IMR-90 (cell line): ENCODE measurements around the gene SAFB2. TPM values are rescaled to one million over a fixed set of nuclear protein-coding genes. Genes with fewer than 3 reads are reported as not detected.

Source experiments
- ATAC-seq: fragments of 200-7000 bp; cut with Tn5 transposase; 2 replicates; pipeline ENCODE4 v1.9.1; 2020; ENCODE audit warnings: low read depth, mild to moderate bottlenecking, moderate library complexity
- BruUV-seq: library from RNA; stranded (reverse); fragments of 400-500 nt; replicated peaks from 2 replicates; lab custom pipeline; 2021; lab: Mats Ljungman, UMichigan
- CTCF ChIA-PET: fragments of 300-600 bp; formaldehyde crosslinking; extraction: SDS; loops from one replicate; lab custom pipeline; 2021; ENCODE audit warnings: antibody characterized with exemption; lab: Yijun Ruan, JAX
- POLR2A ChIA-PET: fragments of 300-600 bp; sonication (Branson Sonifier 250); formaldehyde crosslinking; loops from one replicate; lab custom pipeline; 2022; ENCODE audit warnings: antibody characterized with exemption; ENCODE audit not compliant: unreplicated experiment; lab: Charles Lee
- DNase-seq: peaks from one replicate; pipeline ENCODE4 v3.0.0; 2013
- H2AFZ ChIP-seq: replicated peaks from 2 replicates; pipeline ENCODE3; 2013; ENCODE audit warnings: low read length, mild to moderate bottlenecking; ENCODE audit not compliant: poor library complexity
- H2AK5ac ChIP-seq: 2 replicates; pipeline ENCODE4 v1.6.1; 2013; ENCODE audit warnings: low read depth, low read length, inconsistent platforms
- H2AK9ac ChIP-seq: replicated peaks from 2 replicates; pipeline ENCODE3; 2013; ENCODE audit warnings: mild to moderate bottlenecking, low read depth, low read length, moderate library complexity; ENCODE audit not compliant: poor library complexity
- H2BK120ac ChIP-seq: 2 replicates; pipeline ENCODE4 v1.6.1; 2013; ENCODE audit warnings: low read depth, low read length, inconsistent platforms
- H2BK15ac ChIP-seq: 3 replicates; pipeline ENCODE4 v1.6.1; 2013; ENCODE audit warnings: low read depth, low read length, inconsistent platforms
- H2BK20ac ChIP-seq: 2 replicates; pipeline ENCODE4 v1.6.1; 2013; ENCODE audit warnings: low read depth, mild to moderate bottlenecking, inconsistent platforms, low read length, moderate library complexity
- H2BK5ac ChIP-seq: 2 replicates; pipeline ENCODE4 v1.6.1; 2013; ENCODE audit warnings: mild to moderate bottlenecking, low read depth, low read length, inconsistent platforms; ENCODE audit not compliant: poor library complexity, severe bottlenecking
- H3K14ac ChIP-seq: replicated peaks from 2 replicates; pipeline ENCODE4 v1.6.1; 2013; ENCODE audit warnings: low read depth, low read length, inconsistent platforms
- H3K18ac ChIP-seq: 2 replicates; pipeline ENCODE4 v1.6.1; 2013; ENCODE audit warnings: low read depth, low read length, control low read depth
- H3K23ac ChIP-seq: 2 replicates; pipeline ENCODE4 v1.6.1; 2013; ENCODE audit warnings: low read depth, low read length, inconsistent platforms
- H3K27ac ChIP-seq: 2 replicates; pipeline ENCODE4 v1.5.1; 2013; ENCODE audit warnings: mild to moderate bottlenecking, control low read depth, low read length; ENCODE audit not compliant: insufficient read depth
- H3K27me3 ChIP-seq: 2 replicates; pipeline ENCODE4 v1.6.1; 2013; ENCODE audit warnings: low read length; ENCODE audit not compliant: control insufficient read depth, insufficient read depth
- H3K36me3 ChIP-seq: 2 replicates; pipeline ENCODE4 v1.6.1; 2013; ENCODE audit warnings: low read length, mixed read lengths; ENCODE audit not compliant: control insufficient read depth, insufficient read depth
- H3K4ac ChIP-seq: 2 replicates; pipeline ENCODE4 v1.6.1; 2013; ENCODE audit warnings: low read depth, low read length, inconsistent platforms
- H3K4me1 ChIP-seq: 2 replicates; pipeline ENCODE4 v1.6.1; 2013; ENCODE audit warnings: low read length, mixed read lengths; ENCODE audit not compliant: control insufficient read depth, insufficient read depth
- H3K4me2 ChIP-seq: 2 replicates; pipeline ENCODE4 v1.6.1; 2013; ENCODE audit warnings: low read depth, mild to moderate bottlenecking, control low read depth, low read length, moderate library complexity
- H3K4me3 ChIP-seq: 2 replicates; pipeline ENCODE4 v1.5.1; 2013; ENCODE audit warnings: low read depth, mild to moderate bottlenecking, control low read depth, low read length, moderate library complexity; ENCODE audit not compliant: insufficient read depth
- H3K56ac ChIP-seq: 2 replicates; pipeline ENCODE4 v1.6.1; 2013; ENCODE audit warnings: low read length, inconsistent platforms; ENCODE audit not compliant: insufficient read depth; ENCODE audit errors: extremely low read depth
- H3K79me1 ChIP-seq, 2 experiments: 2 replicates each; pipeline ENCODE4 v1.6.1; 2013; ENCODE audit warnings: low read length in 2 of 2, inconsistent platforms in 1 of 2, low read depth in 1 of 2
- H3K9ac ChIP-seq: 2 replicates; pipeline ENCODE4 v1.6.1; 2013; ENCODE audit warnings: low read depth, low read length, control low read depth
- H3K9me1 ChIP-seq: 2 replicates; pipeline ENCODE4 v1.6.1; 2013; ENCODE audit warnings: low read length, inconsistent platforms; ENCODE audit not compliant: insufficient read depth
- H3K9me3 ChIP-seq: 2 replicates; pipeline ENCODE4 v1.6.1; 2013; ENCODE audit warnings: low read length; ENCODE audit not compliant: control insufficient read depth, insufficient read depth
- H4K20me1 ChIP-seq: 2 replicates; pipeline ENCODE4 v1.6.1; 2013; ENCODE audit warnings: low read length, inconsistent platforms; ENCODE audit not compliant: insufficient read depth
- H4K5ac ChIP-seq: 2 replicates; pipeline ENCODE4 v1.6.1; 2013; ENCODE audit warnings: mild to moderate bottlenecking, low read depth, low read length, control low read depth
- H4K8ac ChIP-seq, 2 experiments: 2 replicates each; pipeline ENCODE4 v1.6.1; 2013; ENCODE audit warnings: low read depth in 2 of 2, low read length in 2 of 2, control low read depth in 1 of 2, inconsistent platforms in 1 of 2
- H4K91ac ChIP-seq: 2 replicates; pipeline ENCODE4 v1.6.1; 2013; ENCODE audit warnings: low read depth, low read length, inconsistent platforms; ENCODE audit not compliant: insufficient read depth
- BHLHE40 ChIP-seq: fragments of 150-350 bp; IDR thresholded peaks from 2 replicates; pipeline ENCODE4 v1.6.1; 2016; ENCODE audit warnings: mild to moderate bottlenecking, low read depth, low read length
- CHD1 ChIP-seq: IDR thresholded peaks from 2 replicates; pipeline ENCODE4 v1.6.1; 2012; ENCODE audit warnings: low read depth, low read length, improper control_type of control experiment
- FOS ChIP-seq: fragments of 150-350 bp; IDR thresholded peaks from 2 replicates; pipeline ENCODE4 v1.6.1; 2016; ENCODE audit warnings: low read depth, low read length
- MAFK ChIP-seq: IDR thresholded peaks from 2 replicates; pipeline ENCODE4 v1.6.1; 2012; ENCODE audit warnings: low read depth, low read length, improper control_type of control experiment
- MAZ ChIP-seq: IDR thresholded peaks from 2 replicates; pipeline ENCODE4 v1.6.1; 2012; ENCODE audit warnings: low read depth, mild to moderate bottlenecking, low read length, improper control_type of control experiment, moderate library complexity, borderline replicate concordance
- NFE2L2 ChIP-seq: fragments of 150-350 bp; IDR thresholded peaks from 2 replicates; pipeline ENCODE4 v1.6.1; 2016; ENCODE audit warnings: low read depth, mild to moderate bottlenecking, low read length
- POLR2A ChIP-seq: IDR thresholded peaks from 2 replicates; pipeline ENCODE4 v1.6.1; 2012; ENCODE audit warnings: mild to moderate bottlenecking, low read depth, low read length
- RCOR1 ChIP-seq: IDR thresholded peaks from 2 replicates; pipeline ENCODE4 v1.6.1; 2012; ENCODE audit warnings: mild to moderate bottlenecking, low read length, improper control_type of control experiment; ENCODE audit not compliant: insufficient replicate concordance
- SMC3 ChIP-seq: fragments of 150-350 bp; IDR thresholded peaks from 2 replicates; pipeline ENCODE4 v1.6.1; 2016; ENCODE audit warnings: low read depth, mild to moderate bottlenecking, antibody characterized with exemption, low read length, moderate library complexity
- USF2 ChIP-seq: fragments of 150-350 bp; IDR thresholded peaks from 2 replicates; pipeline ENCODE4 v1.6.1; 2017; ENCODE audit warnings: mild to moderate bottlenecking, antibody characterized with exemption, low read length, low read depth
- WGBS, 2 experiments: methylation state at CpG; one replicate each; pipeline versions ENCODE4 v1.1.5 to v1.1.7; 2013; ENCODE audit warnings: missing lambda C conversion rate in 2 of 2; ENCODE audit not compliant: insufficient read length in 1 of 2; ENCODE audit errors: extremely low coverage in 2 of 2; 5-methylcytosine and 5-hydroxymethylcytosine counted together
- dilution Hi-C: fragments of 300-500 bp; cut with HindIII; formaldehyde crosslinking; loops from one replicate; pipeline ENCODE4 v1.14.3; 2018; ENCODE audit warnings: low sequenced_read_pairs; ENCODE audit not compliant: unreplicated experiment
- in situ Hi-C: fragments of 300-500 bp; cut with MboI; formaldehyde crosslinking; loops from 3 replicates; pipeline ENCODE4 v1.14.3; 2019; ENCODE audit warnings: low sequenced_read_pairs, inconsistent platforms, mixed read lengths
- intact Hi-C: fragments of 100-400 bp; cut with micrococcal nuclease; formaldehyde crosslinking; loops from 2 replicates; pipeline ENCODE4 v1.10.0; 2022
- polyA plus RNA-seq, 3 experiments: library from polyadenylated mRNA; depleted of rRNA; stranded (reverse); fragments of >200 nt; gene quantifications; 2 replicates each; pipeline ENCODE4 v1.2.3, GENCODE V29; 2012; ENCODE audit warnings: low replicate concordance in 1 of 3
- total RNA-seq: library from RNA; depleted of rRNA; stranded (reverse); fragments of >200 nt; gene quantifications from 2 replicates; pipeline ENCODE4 v1.2.3, GENCODE V29; 2012
- TF ChIP-seq, protein P1 (sequence below): conservative IDR thresholded peaks from 2 replicates; pipeline ENCODE4 v1.5.1; 2012; ENCODE audit warnings: mild to moderate bottlenecking, low read depth, low read length, improper control_type of control experiment
- TF ChIP-seq, protein P2 (sequence below): fragments of 150-350 bp; IDR thresholded peaks from 2 replicates; pipeline ENCODE4 v1.6.1; 2016; ENCODE audit warnings: low read depth, mild to moderate bottlenecking, low read length, moderate library complexity, borderline replicate concordance

Gene SAFB2
- total and polyA plus RNA-seq, 2 of the 4 experiments (the other 2 are of a cell fraction): 11.8 to 26.2 TPM

GRCh38 chr19:5588906-5589676 lies 33.5 kb downstream of the SAFB2 start:
- intact Hi-C loops (no loop called here), dilution Hi-C loops (no loop called here), in situ Hi-C loops (no loop called here)
- H4K5ac ChIP-seq: no peak overlapping the region
- DNase-seq (no peak), ATAC-seq (no peak)
- no peak overlapping the region for H3K56ac ChIP-seq
- no peak overlapping the region for H3K27ac ChIP-seq
- H3K23ac ChIP-seq: no peak overlapping the region
- no peaks in the 10 kb centered on the region for H3K4me1 ChIP-seq
- CTCF ChIA-PET: no interaction called here
- H2AK5ac ChIP-seq: no peak overlapping the region
- H2BK120ac ChIP-seq: no peak overlapping the region
- 74% methylated on average over 15 of the region's 30 CpGs; no CpG with 5 or more reads in 1 of the 2 experiments for WGBS, 2 experiments
- H3K18ac ChIP-seq: no peak overlapping the region
- H3K4ac ChIP-seq: no peak overlapping the region
- no peak overlapping the region for H3K4me3 ChIP-seq
- no peaks in the 10 kb centered on the region; the same call in none of the 2 replicates for H4K20me1 ChIP-seq
- no TSS peak for BruUV-seq
- no peaks in the 10 kb centered on the region for H3K9me3 ChIP-seq
- H2AK9ac ChIP-seq: no peak overlapping the region
- H2BK5ac ChIP-seq: no peak overlapping the region
- no peak overlapping the region for H2BK20ac ChIP-seq
- no peak overlapping the region for H4K91ac ChIP-seq
- no peak overlapping the region for H3K14ac ChIP-seq
- no peak overlapping the region for H2BK15ac ChIP-seq
- no peak for TF ChIP-seq RCOR1
- TF ChIP-seq FOS: no peak
- TF ChIP-seq, protein P1, sequence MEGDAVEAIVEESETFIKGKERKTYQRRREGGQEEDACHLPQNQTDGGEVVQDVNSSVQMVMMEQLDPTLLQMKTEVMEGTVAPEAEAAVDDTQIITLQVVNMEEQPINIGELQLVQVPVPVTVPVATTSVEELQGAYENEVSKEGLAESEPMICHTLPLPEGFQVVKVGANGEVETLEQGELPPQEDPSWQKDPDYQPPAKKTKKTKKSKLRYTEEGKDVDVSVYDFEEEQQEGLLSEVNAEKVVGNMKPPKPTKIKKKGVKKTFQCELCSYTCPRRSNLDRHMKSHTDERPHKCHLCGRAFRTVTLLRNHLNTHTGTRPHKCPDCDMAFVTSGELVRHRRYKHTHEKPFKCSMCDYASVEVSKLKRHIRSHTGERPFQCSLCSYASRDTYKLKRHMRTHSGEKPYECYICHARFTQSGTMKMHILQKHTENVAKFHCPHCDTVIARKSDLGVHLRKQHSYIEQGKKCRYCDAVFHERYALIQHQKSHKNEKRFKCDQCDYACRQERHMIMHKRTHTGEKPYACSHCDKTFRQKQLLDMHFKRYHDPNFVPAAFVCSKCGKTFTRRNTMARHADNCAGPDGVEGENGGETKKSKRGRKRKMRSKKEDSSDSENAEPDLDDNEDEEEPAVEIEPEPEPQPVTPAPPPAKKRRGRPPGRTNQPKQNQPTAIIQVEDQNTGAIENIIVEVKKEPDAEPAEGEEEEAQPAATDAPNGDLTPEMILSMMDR: no peak
- no peak for TF ChIP-seq POLR2A
- TF ChIP-seq USF2: no peak
- no peak for TF ChIP-seq MAFK
- TF ChIP-seq BHLHE40: no peak
- TF ChIP-seq, protein P2, sequence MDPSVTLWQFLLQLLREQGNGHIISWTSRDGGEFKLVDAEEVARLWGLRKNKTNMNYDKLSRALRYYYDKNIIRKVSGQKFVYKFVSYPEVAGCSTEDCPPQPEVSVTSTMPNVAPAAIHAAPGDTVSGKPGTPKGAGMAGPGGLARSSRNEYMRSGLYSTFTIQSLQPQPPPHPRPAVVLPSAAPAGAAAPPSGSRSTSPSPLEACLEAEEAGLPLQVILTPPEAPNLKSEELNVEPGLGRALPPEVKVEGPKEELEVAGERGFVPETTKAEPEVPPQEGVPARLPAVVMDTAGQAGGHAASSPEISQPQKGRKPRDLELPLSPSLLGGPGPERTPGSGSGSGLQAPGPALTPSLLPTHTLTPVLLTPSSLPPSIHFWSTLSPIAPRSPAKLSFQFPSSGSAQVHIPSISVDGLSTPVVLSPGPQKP: no peak
- no peak for TF ChIP-seq MAZ
- TF ChIP-seq CHD1: no peak
- TF ChIP-seq NFE2L2: no peak
- no peak for TF ChIP-seq SMC3
- H2AFZ ChIP-seq: no peak overlapping the region
- POLR2A ChIA-PET: no interaction called here
- H4K8ac ChIP-seq: no peak overlapping the region
- peaks cover 0 to 13% of the 10 kb centered on the region in 2 experiments; a peak in 2 of 4 replicates for H3K79me1 ChIP-seq
- no peaks in the 10 kb centered on the region for H3K27me3 ChIP-seq
- H3K36me3 ChIP-seq: peaks cover 75% of the 10 kb centered on the region
- no peaks in the 10 kb centered on the region for H3K9me1 ChIP-seq
- H3K4me2 ChIP-seq: no peak overlapping the region
- H3K9ac ChIP-seq: no peak overlapping the region
